Psoas muscle (tissue), 8 donors: ENCODE measurements around the gene CD226. TPM values are rescaled to one million over a fixed set of nuclear protein-coding genes. Genes with fewer than 3 reads are reported as not detected.

Experiments
- ATAC-seq, 4 donors: fragments of 200-7000 bp; cut with Tn5 transposase; one replicate each; pipeline ENCODE4 v1.9.1; 2020; ENCODE audit warnings: moderate library complexity in 3 of 4, mild to moderate bottlenecking in 2 of 4
- DNase-seq, 2 donors: peaks; one replicate each; pipeline ENCODE4 v3.0.0-alpha.2; 2020
- H3K27ac ChIP-seq: fragments of 200-600 bp; one replicate; pipeline ENCODE4 v1.8.0; 2022
- H3K27me3 ChIP-seq, 3 donors: fragments of 200-600 bp in 1 of 3; one replicate each; pipeline versions ENCODE4 v1.6.1 to v1.8.0; 2013 to 2022; ENCODE audit warnings: low read length in 2 of 3, mild to moderate bottlenecking in 2 of 3, moderate library complexity in 1 of 3; ENCODE audit not compliant: insufficient read depth in 3 of 3
- H3K36me3 ChIP-seq, 2 donors: fragments of 200-600 bp in 1 of 2; one replicate each; pipeline versions ENCODE4 v1.6.1 to v1.8.0; 2013 to 2022; ENCODE audit warnings: low read depth in 1 of 2, mild to moderate bottlenecking in 1 of 2, moderate library complexity in 1 of 2; ENCODE audit not compliant: insufficient read depth in 1 of 2
- H3K4me1 ChIP-seq: fragments of 200-600 bp; one replicate; pipeline ENCODE4 v1.8.0; 2022
- H3K4me3 ChIP-seq: fragments of 200-600 bp; one replicate; pipeline ENCODE4 v1.8.0; 2022; ENCODE audit warnings: mild to moderate bottlenecking
- H3K9me3 ChIP-seq: fragments of 200-600 bp; one replicate; pipeline ENCODE4 v1.8.0; 2022
- CTCF ChIP-seq: fragments of 200-600 bp; IDR thresholded peaks from one replicate; pipeline ENCODE4 v1.8.0; 2022; ENCODE audit warnings: antibody characterized with exemption
- WGBS, 3 donors: extraction: QIAGEN DNeasy Blood & Tissue Kit; methylation state at CpG; one replicate each; pipeline versions ENCODE4 v1.1.6 to v1.1.7; 2013; 5-methylcytosine and 5-hydroxymethylcytosine counted together
- intact Hi-C, 2 donors: fragments of 100-400 bp; cut with DNase I; formaldehyde crosslinking; loops; one replicate each; pipeline versions ENCODE4 v1.11.0 to v1.14.2; 2022
- polyA plus RNA-seq, 3 donors: library from polyadenylated mRNA; stranded (reverse); fragments of 200-250 nt; gene quantifications; one replicate each; pipeline ENCODE4 v1.2.3, GENCODE V29; 2013
- total RNA-seq, 4 donors: library from RNA; stranded (reverse); fragmentation: NEBNext Ultra II Directional in 2 of 4; extraction: Animal tissue kit (Norgen Biotek cat#: 25700) in 2 of 4; gene quantifications; one replicate each; pipeline versions ENCODE4 v1.2.1 to v1.2.4, GENCODE V29; 2021 to 2023
- donor health status: healthy with polysubstance abuse.
- donor health status: DM: no; HTN: no; CAD: no; lungs with moderate emphysema.
- donor health status: Bipolar disorder and iron deficiency.
- donor health status: healthy.
- donor health status: DM: yes; HTN: yes; CAD: no.
- donor health status: DM: no; HTN: no; CAD: no.
- donor health status: DM: no; HTN: no; CAD: no.
- donor health status: DM: yes; HTN: yes; CAD: no.

CD226 gene
- total and polyA plus RNA-seq, 7 donors = 0.06 to 1.8 (median 0.27) TPM

GRCh38 chr18:69804776-69805501 lies 142.7 kb downstream of the CD226 start:
- Histone ChIP-seq H3K27me3 (no peaks in the 10 kb centered on the region), H3K4me1 (no peaks in the 10 kb centered on the region), H3K9me3 (no peaks in the 10 kb centered on the region), H3K27ac (no peak overlapping the region), H3K4me3 (no peak overlapping the region), H3K36me3 (no peaks in the 10 kb centered on the region)
- no peak for DNase-seq
- ATAC-seq = no peak
- no peak for TF ChIP-seq CTCF
- WGBS, 3 donors = 75 to 83% (median 79%) methylated on average over 5 of the region's 5 CpGs
- intact Hi-C loops = no loop called here
